Progenitor cell of endocrine pancreas (in vitro differentiated cells): ENCODE data around the gene LIME1. TPM values are rescaled to one million over a fixed set of nuclear protein-coding genes. Genes with fewer than 3 reads are reported as not detected.

Experiments
- DNase-seq: peaks from one replicate; pipeline ENCODE4 v3.0.0; 2021; ENCODE audit warnings: low spot score; ENCODE audit not compliant: unreplicated experiment
- H3K27ac Mint-ChIP-seq: 2 replicates; pipeline ENCODE4 v1.8.0; 2021; ENCODE audit warnings: mild to moderate bottlenecking, moderate library complexity, mixed read lengths
- H3K27me3 Mint-ChIP-seq: 2 replicates; pipeline ENCODE4 v1.8.0; 2021; ENCODE audit warnings: mixed read lengths
- H3K36me3 Mint-ChIP-seq: 2 replicates; pipeline ENCODE4 v1.8.0; 2022; ENCODE audit warnings: mixed read lengths; ENCODE audit not compliant: insufficient read depth
- H3K4me1 Mint-ChIP-seq: 2 replicates; pipeline ENCODE4 v1.8.0; 2021; ENCODE audit warnings: low read depth, mixed read lengths
- H3K4me3 Mint-ChIP-seq: 2 replicates; pipeline ENCODE4 v1.8.0; 2021; ENCODE audit warnings: low read depth, mild to moderate bottlenecking, moderate library complexity, mixed read lengths
- H3K9me3 Mint-ChIP-seq: 2 replicates; pipeline ENCODE4 v1.8.0; 2021; ENCODE audit warnings: low read depth, mixed read lengths
- total RNA-seq: library from RNA; stranded (reverse); gene quantifications from 2 replicates; pipeline ENCODE4 v1.2.1, GENCODE V29; 2021
- TF ChIP-seq, protein P1 (sequence below): fragments of 200-600 bp; sonication (generic); IDR thresholded peaks from one replicate; pipeline ENCODE4 v1.5.0; 2021; ENCODE audit warnings: antibody characterized with exemption, mild to moderate bottlenecking; ENCODE audit not compliant: unreplicated experiment

Gene LIME1
- total RNA-seq, 1 donor from 2014 or later = 17.2 TPM

DNA sequence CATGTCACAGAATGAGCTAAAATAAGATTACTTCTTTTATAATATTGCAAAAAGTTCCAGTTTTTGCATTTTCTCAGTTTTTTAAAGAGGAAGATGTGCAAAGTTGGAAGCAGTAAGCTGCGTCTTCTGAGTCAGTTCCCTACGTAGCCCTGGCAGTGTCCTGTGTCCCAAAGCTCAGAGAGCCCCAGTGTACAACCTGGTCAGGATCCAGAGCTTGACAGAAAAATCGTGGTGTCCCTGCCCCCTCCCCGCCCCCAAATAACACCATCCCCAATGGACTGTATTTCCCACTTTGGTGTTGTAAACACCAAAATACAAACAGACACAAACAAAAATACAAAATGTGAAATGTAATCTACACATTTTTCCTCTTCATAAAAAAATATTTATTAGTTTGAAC is 7.7 kb downstream of the LIME1 start:
- Mint-ChIP-seq H3K4me3 (no peak overlapping the region), H3K36me3 (peaks cover 6% of the 10 kb centered on the region), H3K27me3 (no peaks in the 10 kb centered on the region), H3K27ac (no peak overlapping the region), H3K4me1 (no peaks in the 10 kb centered on the region), H3K9me3 (no peaks in the 10 kb centered on the region)
- TF ChIP-seq, protein P1, sequence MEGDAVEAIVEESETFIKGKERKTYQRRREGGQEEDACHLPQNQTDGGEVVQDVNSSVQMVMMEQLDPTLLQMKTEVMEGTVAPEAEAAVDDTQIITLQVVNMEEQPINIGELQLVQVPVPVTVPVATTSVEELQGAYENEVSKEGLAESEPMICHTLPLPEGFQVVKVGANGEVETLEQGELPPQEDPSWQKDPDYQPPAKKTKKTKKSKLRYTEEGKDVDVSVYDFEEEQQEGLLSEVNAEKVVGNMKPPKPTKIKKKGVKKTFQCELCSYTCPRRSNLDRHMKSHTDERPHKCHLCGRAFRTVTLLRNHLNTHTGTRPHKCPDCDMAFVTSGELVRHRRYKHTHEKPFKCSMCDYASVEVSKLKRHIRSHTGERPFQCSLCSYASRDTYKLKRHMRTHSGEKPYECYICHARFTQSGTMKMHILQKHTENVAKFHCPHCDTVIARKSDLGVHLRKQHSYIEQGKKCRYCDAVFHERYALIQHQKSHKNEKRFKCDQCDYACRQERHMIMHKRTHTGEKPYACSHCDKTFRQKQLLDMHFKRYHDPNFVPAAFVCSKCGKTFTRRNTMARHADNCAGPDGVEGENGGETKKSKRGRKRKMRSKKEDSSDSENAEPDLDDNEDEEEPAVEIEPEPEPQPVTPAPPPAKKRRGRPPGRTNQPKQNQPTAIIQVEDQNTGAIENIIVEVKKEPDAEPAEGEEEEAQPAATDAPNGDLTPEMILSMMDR = no peak
- DNase-seq = no peak

DNA sequence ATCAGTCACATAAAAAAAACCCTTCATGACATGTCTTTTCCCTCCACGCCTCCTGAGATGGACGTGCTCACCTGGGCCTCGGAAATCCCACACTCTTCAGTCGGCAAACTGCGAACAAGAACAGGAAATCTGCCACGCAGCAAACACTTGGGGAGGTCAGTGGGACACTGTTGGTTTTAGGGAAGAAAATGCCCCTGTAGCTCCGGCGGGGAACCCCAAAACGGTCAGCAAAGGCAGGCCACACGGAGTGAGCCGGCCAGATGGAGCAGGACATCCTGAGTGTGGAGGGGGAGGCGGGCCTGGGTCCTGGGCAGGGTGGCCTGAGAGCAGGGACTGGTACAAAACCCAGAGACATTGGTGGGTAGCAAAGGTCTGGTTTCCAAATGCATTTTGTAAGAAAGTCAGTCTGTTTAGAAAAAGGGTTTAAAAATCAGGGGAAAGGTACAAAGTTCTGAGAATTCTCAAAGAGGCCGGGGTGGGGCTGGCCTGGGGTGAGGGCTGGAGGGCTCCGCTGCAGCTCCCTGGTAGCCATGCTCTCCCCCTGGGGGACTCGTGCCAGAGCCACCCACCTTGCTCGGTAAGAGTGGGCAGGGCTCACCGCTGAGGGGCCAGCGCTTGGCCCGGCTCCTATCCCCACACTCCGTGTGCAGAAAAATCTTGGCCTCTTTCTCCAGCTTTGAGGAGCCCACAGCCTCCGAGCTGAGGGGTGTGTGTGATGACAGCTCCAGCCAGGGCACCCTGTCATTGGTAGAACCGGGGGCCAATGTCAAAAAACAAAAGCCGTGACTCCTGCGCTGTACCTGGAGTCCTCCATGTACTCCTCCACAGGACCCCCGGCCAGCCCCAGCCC is 8.3 kb downstream of the LIME1 start:
- Mint-ChIP-seq H3K4me3 (no peak overlapping the region), H3K27me3 (no peaks in the 10 kb centered on the region), H3K36me3 (peaks cover 6% of the 10 kb centered on the region), H3K9me3 (no peaks in the 10 kb centered on the region), H3K27ac (no peak overlapping the region), H3K4me1 (no peaks in the 10 kb centered on the region)
- TF ChIP-seq, protein P1 = no peak
- no peak for DNase-seq

DNA sequence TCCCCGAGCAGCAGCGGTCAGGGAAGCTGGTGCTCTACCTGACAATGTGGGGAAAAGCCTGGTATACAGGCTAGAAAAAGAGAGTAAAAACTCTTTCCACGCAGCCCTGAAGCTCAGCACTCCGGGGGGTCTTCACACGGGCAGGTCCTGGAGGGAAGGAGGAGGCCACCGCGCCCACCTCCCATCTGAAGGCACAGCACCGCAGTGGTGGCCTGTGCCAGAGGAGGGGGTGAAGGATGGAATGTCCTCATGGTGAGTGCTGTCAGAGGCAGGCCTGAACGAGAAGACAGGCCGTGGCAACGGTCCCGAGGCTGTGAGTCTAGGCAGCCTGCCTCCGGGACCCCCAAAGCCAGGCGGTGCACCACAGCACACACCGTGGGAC is 9.0 kb downstream of the LIME1 start:
- H3K27ac Mint-ChIP-seq = no peak overlapping the region

DNA sequence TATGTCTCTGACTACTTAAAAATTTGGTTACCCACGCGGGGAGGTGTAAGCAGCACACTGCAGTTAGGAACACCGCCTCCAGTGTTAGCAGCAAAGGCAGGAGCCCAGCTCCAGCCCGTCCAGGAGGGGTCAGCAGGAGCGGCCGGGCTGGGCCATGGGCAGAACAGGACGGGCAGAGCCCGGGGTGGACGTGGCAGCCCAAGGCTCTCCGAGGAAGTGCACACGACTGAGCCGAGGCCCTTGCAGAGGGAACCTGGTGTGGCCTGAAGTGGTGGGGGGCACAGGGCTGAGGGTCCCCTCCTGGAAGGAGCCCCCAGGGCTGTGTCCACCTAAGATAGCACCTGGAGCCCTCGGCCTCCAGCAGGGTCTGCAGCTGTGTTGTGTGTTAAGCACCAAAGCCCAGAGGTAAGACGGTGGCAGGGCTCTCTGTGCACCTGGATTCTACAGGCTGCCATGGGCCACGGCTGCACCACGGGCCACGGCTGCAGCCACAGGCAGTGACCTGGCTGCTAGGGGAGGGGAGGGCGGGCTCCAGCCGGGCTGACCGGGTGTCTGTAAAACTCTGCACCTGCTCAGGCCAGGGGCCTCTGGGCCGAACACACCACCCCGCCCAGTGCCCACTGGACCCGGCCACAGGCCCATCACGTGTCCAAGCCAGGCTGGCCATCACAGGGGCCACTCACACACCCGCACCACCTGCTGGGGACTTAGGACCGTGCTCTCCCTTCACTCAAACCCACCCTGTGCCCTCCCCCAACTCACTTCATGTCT is 9.7 kb downstream of the LIME1 start:
- DNase-seq = no peak
- Mint-ChIP-seq H3K27me3 (no peaks in the 10 kb centered on the region), H3K36me3 (peaks cover 6% of the 10 kb centered on the region), H3K4me3 (no peak overlapping the region), H3K27ac (no peak overlapping the region), H3K4me1 (no peaks in the 10 kb centered on the region), H3K9me3 (no peaks in the 10 kb centered on the region)
- TF ChIP-seq, protein P1 = no peak

More for the DNA sequence above, 9.0 kb downstream of the LIME1 start:
- TF ChIP-seq, protein P1 = no peak
- no peaks in the 10 kb centered on the region for H3K4me1 Mint-ChIP-seq
- no peaks in the 10 kb centered on the region for H3K9me3 Mint-ChIP-seq
- H3K36me3 Mint-ChIP-seq = peaks cover 6% of the 10 kb centered on the region
- H3K4me3 Mint-ChIP-seq = no peak overlapping the region
- no peak for DNase-seq
- H3K27me3 Mint-ChIP-seq = no peaks in the 10 kb centered on the region

DNA sequence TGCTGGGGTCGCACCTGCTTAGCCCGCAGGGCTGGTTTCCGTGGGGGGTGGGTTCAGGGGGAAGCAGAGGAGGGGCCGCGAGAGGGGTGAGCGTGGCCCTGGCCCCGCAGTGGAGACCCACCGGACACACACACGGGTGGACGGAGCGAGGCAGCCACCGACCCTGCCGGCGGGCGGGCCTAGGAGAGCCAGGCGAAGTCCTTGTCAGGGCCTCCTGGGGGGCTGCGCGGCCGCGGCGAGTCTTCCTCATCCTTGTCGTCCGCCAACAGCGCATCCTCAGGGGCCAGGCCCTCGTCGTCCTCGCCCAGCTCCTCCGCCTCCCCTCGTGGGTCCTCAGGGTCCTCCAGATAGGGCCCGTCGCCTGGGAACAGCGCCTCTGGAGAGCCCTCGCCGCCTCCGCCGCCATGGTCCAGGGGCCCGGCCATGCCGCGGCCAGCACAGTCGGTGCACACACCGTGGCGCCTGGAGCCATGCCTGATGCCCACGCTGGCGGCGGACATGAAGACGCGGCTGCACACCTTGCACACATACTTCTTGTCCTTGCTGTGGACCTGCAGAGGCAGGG is 10.4 kb downstream of the LIME1 start:
- H3K27ac Mint-ChIP-seq = no peak overlapping the region
- H3K4me1 Mint-ChIP-seq = no peaks in the 10 kb centered on the region
- no peak for DNase-seq
- no peaks in the 10 kb centered on the region for H3K27me3 Mint-ChIP-seq
- TF ChIP-seq, protein P1 = no peak
- H3K36me3 Mint-ChIP-seq = peaks cover 6% of the 10 kb centered on the region
- no peak overlapping the region for H3K4me3 Mint-ChIP-seq
- H3K9me3 Mint-ChIP-seq = no peaks in the 10 kb centered on the region
